GM19452 (cell line): ENCODE data around the gene STK35.
"Not testable (repeated sequence)": the region's sequence is repeated elsewhere in the genome, so short reads cannot be mapped to it uniquely, and the experiment has no call there.

ENCODE experiments used
- ATAC-seq: cut with Tn5 transposase; IDR thresholded peaks from one replicate; pipeline ENCODE4 v1.9.1; 2021; ENCODE audit not compliant: unreplicated experiment

The STK35 gene

DNA sequence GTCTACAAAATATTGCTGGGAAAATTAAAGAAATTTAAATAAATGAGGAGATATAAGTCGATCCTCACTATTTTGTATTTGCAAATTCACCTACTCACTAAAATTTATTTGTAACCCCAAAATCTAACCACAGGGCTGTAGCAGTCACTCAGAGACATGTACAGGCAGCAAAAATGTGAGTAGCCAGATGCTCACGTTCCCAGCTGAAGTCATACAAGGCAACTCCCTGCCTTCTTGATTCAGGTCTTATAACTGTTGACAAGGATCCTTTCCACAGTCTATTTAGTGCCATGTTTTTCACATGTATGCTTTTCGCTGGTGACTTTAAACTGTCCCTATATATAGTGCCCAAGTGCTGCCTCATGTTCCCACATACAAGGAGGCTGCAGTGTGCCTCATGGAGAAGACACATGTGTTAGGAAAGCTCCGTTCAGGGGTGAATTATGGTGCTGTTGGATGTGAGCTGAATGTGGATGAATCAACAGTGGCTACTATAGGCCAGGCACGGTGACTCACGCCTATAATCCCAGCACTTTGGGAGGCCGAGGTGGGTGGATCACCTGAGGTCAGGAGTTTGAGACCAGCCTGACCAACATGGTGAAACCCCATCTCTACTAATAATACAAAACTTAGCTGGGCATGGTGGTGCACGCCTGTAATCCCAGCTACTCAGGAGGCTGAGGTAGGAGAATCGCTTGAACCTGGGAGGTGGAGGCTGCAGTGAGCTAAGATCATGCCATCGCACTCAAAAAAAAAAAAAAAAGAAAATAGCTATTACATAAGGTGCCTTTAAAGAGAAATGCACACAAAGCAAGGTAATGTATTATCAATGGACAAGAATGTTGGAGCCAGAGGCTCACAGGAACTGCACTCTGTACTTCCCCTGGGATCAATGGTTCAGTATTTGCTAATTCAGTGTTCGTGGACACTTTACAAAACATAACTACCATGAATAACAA is 55.3 kb downstream of the STK35 start:
- no peak for ATAC-seq

DNA sequence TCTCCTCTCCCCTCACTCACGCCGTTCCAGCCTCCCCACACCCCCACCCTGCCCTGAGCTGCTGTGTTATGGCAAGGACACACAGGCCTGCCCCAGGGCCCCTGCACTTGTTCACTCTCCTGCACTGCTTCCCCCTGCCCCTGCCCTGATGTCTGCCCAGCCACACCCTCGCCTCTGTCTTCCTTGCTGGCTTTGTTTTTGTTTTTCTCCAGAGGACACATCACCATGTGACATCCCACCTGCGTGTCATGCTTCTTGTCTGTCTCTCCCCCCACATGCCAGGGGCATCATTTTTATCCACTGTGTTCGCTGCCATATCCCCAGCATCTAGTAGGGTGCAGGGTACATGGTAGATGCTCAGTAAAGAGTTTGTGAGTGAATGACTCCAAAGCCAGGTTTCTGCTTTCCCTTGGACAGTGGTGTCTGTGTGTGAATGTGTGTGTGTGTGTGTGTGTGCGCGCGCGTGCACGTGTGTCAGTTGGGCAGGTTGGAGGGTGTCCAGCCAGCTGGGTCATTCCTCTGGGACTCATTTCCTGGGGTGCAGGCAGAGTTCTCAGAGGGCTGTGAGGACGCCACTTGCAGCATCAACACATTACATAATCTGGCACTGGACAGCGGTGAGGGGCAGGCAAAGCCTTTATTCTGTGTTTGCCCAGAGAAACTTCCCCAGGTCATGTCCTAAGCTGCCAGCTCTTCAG is 60.6 kb downstream of the STK35 start:
- ATAC-seq: no peak

DNA sequence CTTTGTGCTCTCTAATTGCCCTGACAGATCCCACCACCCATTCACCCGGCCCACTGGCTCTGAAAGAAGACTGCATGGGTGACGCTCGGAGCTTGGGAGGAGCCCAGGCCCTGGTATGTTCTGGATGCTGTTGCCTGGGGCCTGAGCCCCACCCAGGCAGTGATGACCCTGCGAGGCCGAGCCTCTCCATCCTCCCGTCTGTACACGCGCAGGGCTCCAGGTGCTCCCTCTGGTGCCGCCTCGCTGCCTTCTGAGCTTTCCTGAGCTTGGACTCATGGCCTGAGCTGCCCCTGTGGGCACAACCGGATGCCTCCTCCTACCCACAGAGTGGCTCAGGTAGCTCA is 61.2 kb downstream of the STK35 start:
- ATAC-seq: no peak

DNA sequence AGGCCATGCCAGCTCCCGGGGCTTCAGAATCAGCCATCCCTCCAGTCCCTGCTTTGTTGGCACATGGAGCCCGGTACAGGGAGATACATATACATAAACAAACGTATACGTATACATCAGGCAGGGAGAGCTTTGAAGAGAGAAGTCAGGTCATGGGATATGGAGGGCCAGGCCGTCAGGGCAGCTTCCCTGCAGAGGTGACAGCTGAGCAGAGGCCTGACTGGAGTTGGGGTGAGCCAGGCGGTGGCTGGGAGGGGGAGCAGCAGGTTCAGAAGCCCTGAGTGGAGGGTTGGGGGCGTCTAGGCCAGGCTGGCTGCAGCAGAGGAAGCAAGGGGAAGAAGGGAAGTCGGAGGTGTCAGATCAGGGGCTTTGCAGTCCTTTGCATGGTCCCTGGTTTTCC is 61.7 kb downstream of the STK35 start:
- no peak for ATAC-seq

DNA sequence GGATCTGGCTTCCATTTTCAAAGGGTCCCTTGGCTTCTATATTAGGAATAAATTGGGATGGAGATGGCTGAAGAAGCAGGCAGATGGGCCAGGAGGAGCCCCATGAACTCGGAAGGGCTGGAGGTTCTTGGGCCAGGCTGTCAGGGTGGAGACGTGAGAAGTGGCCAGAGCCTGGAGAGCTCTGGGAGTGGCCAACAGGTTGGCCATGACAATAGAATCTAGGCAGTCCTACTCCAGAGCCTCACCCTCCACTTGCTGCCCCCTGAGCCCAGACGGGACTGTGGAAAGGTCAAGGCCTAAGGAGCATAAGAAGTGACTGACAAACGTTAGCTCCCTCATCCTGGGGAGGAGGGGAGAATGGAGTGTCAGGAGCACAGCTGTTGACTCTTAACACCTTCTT is 62.1 kb downstream of the STK35 start:
- ATAC-seq: no peak

DNA sequence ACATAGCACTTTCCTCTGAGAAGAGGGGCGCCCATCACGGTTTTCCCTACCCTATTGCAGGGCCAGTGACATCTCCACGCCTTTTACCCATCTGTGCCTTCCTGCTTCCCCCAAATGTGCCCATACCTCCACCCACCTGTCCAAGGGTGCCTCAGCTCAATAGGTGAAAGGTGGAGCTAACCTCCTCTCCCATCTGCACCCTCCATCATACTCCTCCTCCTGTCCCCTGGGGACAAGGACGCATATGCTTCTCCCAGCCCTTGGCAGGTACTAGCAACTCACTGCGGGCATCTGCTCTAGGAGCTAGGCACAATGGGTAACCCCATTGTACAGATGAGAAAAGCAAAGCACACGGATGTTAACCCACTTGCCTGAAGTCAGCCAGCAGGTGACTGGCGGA is 62.8 kb downstream of the STK35 start:
- ATAC-seq: no peak

DNA sequence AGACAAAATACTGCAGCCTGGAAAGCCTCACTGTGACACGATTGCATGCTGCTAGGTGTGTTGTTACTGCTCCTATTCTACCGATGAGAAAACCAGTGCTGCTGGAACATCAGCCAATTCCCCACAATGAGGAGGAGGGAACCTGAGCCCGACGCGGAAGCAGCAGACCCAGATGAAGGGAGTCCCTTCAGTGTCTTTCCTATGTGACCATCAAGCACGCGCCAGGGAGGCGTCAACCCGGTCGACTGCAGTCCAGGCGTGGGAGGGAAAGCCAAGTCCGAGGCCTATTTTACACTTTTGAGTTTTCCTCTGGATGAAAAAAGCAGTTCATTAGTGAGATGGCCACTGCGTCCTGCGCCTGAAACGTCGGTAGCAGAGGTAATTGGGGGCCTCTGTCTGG is 63.3 kb downstream of the STK35 start:
- no peak for ATAC-seq

DNA sequence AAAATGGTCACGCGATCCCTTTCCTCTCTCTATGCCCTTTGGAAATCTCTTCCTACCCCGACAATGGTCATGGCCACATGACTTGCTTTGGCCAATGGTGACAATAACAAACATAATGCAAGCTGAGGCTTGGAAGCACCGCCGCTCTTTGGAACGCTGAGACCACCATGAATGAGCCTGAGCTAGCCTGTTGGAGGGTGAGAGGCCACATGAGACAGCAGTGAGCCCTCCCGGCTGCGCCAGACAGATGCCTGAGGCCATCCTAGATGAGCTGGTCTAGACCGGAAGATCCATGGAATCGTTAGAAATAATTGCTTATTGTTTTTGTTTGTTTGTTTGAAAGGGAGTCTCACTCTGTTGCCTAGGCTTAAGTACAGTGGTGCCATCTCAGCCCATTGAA is 64.2 kb downstream of the STK35 start:
- ATAC-seq: no peak

DNA sequence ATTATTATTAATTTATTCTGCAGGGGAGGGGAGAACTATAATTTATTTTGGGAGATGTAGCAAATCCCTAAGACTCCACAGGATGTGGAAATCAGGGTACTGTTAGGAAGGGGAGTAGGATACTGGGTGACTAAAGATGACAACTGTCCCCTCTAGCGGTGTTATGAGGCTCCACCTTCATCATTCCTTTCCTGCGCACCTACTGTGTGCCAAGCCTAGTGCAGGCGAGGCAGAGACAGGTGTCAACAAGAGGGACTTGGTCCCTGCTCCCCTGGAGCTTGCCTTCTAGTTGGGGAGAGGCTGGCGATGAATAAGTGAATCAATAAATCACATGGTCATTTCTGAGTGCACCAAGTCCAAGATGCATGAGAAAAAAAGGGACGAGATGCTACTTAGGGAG is 65.5 kb downstream of the STK35 start:
- no peak for ATAC-seq

DNA sequence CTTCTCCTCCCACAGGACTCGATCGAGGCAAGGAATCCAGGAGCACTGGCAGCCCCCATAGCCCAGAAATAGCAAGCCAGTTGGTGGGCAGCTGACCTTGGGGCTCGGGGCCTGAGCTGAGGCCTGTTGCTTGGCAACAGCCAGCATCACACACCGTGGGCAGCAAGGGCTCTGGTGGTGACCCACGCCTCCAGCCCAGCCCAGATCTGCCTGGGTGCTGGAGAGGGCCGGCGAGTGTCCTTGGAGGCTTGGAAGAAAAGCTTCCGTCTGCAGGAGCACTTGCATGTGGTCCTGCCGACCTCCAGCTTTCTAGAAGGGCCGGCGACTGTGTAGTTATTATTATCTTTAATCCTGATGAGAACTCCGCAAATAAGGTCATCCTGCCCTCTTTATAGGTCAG is 67.3 kb downstream of the STK35 start:
- no peak for ATAC-seq

DNA sequence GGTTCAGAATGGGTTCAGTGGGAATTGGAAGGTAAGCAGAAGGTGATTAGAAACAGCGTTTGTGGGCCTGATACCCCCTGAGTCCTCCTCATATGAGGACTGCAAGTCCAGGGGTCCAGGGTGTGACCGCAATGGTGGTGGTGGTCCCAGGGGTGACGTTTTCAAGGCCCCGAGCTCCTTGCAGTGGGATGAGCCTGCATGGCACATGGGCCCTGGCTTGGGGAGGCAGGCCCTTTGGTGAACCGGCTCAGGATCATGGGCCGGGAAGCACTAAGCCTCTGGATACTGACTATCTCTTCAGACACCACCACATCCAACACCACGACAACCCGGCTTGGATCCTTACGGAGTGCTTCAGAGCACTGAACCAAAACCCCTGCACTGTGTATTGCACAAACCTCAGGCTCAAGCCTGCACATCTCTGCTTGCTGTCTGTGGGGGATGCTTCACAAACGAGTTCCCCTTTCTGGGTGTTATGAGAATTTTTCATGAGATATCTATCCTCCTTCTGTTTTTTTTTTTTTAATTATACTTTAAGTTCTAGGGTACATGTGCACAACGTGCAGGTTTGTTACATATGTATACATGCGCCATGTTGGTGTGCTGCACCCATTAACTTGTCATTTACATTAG is 67.9 kb downstream of the STK35 start:
- no peak for ATAC-seq

DNA sequence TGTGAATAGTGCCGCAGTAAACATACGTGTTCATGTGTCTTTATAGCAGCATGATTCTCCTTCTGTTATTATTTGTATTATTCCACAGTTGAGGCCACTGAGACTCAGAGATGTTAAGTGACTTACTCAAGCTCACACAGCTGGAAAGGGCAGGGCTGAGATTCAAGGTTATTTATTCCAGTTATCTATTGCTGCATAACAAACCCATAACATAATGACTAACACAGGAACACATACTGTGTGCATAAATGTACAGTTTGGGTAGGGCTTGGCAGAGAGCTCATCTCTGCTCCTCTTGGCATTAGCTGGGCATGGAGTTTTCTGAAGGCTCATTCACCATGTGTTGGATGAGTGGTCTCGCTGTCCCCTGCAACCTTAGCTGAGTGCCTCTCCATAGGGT is 68.8 kb downstream of the STK35 start:
- ATAC-seq: no peak

DNA sequence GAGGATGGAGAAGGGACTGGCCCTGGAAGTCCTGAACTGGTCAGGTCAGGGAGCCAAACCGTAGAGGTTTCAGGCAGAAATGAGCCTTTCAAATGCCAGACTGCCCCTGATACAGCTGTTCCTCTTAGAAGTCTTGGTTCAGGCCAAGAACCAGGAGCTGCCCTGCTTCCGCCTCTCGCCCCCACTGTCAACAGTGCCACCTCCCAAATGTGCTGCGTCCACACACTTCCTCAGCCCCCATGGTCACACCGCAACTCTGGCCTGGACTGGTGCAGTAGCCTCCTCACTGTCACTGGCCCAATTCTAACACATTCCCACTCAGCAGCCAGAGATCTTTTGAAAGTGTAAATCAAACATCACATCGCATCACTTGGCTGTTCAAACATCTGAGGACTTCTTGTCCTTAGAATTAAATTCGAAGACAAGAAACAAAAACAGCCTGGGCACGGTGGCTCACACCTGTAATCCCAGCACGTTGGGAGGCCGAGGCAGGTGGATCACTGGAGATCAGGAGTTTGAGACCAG is 69.7 kb downstream of the STK35 start:
- ATAC-seq: no peak

DNA sequence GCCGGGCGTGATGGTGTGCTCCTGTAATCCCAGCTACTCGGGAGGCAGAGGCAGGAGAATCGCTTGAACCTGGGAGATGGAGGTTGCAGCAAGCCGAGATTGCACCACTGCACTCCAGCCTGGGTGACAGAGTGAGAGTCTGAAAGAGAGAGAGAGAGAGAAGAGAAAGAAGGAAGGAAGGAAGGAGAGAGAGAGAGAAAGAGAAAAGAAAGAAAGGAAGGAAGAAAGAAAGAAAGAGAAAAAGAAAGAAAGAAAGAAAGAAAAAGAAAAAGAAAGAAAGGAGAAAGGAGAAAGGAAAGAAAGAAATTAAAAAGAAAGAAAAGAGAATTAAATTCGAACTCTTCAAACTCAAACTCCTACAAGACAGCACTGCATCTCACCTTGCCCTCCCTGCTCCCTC is 70.2 kb downstream of the STK35 start:
- not testable (repeated sequence) for ATAC-seq

DNA sequence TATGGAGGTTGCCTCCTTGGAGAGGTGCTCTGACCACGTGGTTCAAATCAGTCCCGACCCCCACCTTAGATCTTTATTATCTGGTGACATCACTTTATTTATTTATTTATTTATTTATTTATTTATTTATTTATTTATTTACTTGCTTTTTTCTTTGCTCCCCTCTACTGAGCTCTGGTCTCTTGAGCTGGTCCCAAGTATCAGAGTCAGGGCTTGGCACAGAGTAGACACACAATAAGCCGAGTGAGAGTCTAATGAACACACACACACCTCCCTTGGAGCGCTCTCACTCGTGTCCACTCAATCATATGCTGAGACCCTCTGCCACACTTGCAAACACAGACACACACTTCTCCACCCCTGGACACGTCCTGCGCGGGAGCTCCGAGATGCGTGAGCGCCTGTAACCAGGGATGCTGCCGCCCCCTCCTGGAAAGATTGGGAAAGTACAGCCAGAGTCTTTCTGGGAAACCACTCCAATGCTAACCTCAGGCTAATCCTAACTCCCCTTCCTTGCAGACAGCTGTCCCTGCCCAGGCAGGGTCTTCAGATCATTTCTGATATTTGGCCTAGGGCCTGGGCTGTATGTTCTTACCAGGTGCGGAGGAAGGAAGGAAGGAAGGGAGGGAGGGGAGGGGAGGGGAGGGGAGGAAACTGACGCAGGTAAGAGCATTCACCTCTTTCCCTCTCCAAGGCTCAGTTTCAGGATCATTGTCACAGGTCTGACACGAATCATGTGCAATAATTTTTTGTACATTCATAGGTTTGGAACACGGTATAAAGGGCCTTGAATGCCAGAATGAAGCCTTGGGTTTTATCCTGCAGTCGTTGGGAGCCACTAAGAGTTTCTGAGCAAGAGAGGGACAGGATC is 70.9 kb downstream of the STK35 start:
- ATAC-seq: no peak

DNA sequence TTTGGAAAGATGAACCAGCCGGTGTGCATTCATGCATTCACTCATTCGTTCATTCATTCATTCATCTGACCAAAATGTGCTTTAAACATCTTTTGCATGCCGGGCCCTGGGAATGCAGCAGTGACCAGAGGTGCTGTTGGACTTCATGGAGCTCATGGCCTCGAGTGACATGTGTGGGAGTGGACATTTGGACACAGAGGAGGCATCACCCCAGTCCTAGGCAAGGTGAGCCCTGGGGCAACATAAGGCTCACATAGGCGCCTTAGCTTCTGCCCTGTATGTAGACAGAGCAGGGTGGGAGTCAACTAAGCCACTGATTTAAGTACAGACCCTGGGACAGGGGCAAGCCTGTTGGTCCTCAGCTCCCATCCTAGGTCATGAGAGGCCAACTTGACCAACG is 71.6 kb downstream of the STK35 start:
- ATAC-seq: no peak

DNA sequence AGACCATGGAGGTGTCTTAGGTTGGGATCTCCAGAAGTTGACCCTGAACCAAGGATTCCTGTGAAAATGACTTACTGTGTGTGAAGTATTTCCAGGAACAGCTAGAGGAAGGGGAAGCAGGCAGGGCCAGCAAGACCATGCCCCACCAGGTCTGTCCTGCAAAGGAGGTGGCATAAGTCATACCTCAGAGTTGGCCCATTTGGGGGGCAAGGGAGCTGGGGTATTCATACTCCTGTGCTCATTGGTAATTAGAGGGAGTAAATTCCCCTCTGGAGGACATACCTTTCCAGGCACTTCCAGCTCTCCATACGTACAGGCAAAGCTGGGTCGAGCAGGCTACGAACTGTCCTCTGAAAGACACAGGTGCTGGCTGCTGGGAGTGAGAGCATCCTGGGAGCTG is 72.4 kb downstream of the STK35 start:
- no peak for ATAC-seq

DNA sequence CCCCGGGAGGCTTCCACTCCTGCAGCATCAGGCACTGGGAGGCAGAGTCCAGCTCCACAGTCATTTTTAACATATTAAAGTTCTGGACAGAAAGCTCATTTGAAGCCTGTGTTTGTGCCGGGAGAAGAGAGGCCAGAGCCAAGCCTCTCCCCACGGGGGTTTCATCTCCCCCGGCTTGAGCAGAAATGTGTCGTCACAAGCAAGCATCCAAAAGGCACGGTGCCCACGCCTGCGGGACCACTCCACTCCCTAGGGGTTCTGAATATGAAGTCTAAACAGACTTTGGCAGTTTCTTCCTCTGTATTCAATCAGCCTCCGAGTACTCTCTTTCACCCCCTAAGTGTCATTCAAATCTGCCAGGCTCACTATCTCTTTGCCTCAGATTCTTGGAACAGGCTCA is 75.3 kb downstream of the STK35 start:
- no peak for ATAC-seq

DNA sequence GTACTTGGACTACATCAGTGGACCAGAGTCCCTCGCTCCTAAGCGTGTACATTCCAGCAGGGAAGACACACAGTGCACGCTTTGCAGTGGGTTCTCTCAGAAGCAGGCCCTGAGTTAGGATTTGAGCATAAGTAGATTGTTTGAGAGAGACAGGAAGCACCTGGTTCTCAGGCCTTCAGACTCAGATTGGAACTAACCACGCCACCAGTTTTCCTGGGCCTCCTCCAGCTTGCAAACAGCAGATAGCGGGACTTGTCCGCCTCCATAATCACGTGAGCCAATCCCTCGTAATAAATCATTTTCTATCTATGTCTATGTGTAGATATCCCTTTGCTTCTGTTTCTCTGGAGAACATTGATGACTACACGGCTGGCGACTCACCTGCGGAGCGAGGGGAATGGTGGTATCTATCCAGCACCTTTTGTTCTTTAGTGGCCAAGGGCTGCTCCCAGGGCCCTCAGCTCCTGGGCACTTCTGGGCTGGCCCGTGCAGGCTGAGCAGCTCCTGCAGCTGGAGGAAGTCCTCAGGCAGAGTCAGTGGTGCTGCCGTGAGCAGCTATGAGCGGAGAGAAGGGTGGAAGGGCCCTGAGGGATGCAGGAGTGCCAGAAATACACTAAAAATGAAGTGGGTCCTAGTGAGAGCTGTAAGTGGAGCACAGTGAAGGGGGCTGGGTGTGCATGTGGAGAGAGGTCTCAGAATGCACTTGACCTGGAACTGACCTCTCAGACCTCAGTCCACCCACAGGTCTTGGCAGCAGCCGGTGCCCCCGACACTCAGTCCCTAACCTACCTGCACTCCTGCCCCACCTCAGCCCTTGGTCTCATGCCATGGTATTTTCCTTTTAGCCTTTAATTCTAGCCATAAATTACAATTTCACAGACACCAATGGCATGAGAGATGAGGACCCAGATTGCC is 76.9 kb downstream of the STK35 start:
- no peak for ATAC-seq

DNA sequence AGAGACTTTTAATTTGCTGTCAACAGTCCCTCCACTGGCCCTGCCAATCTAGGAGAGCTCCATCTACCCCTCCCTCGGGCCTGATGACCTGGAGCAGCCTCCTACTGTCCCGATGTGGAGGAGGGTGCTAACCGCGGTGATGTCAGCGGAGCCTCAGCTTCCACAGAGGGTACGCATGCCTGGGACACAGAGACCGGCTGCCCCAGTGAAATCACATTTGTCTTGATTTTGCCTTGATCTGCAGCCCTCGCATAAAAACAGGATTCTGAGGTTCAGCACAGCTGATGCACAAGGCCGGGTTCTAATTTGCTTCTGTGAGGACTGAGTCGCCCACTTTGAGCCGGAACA is 77.6 kb downstream of the STK35 start:
- ATAC-seq: no peak
